Measurements from ENCODE around the gene RIMS1. TPM values are rescaled to one million over a fixed set of nuclear protein-coding genes. Genes with fewer than 3 reads are reported as not detected.

Gene RIMS1
- total RNA-seq, 4 donors from 2014 or later: 0.17 to 0.89 (median 0.44) TPM

- TF ChIP-seq POLR2A (IDR thresholded peaks at IDR 0.05) (no peak), CTCF (IDR thresholded peaks at IDR 0.05) (no peak)
- intact Hi-C loops (cut with DNase I): no loop called here
- Histone ChIP-seq H3K4me1 (no peaks in the 10 kb centered on the region), H3K27ac (no peak overlapping the region), H3K36me3 (no peaks in the 10 kb centered on the region), H3K9me3 (no peaks in the 10 kb centered on the region), H3K4me3 (replicated peaks in 1 of 3) (no peak overlapping the region), H3K27me3 (no peaks in the 10 kb centered on the region)
- DNase-seq: no peak
These were observed 149.1 kb downstream of the RIMS1 start for GRCh38 chr6:72035486-72035885.

GRCh38 chr6:72035966-72036365, 149.6 kb downstream of the RIMS1 start:
- TF ChIP-seq POLR2A (IDR thresholded peaks at IDR 0.05): no peak
- no peaks in the 10 kb centered on the region for H3K27me3 ChIP-seq
- no peak for DNase-seq
- H3K4me1 ChIP-seq: no peaks in the 10 kb centered on the region
- 72 to 79% methylated on average over 1 of the region's 1 CpG for WGBS, 2 donors
- intact Hi-C loops (cut with DNase I): no loop called here
- H3K4me3 ChIP-seq (replicated peaks in 1 of 3): no peak overlapping the region
- H3K9me3 ChIP-seq: no peaks in the 10 kb centered on the region
- no peak overlapping the region for H3K27ac ChIP-seq
- no peaks in the 10 kb centered on the region for H3K36me3 ChIP-seq

GRCh38 chr6:72037006-72037405, 150.7 kb downstream of the RIMS1 start:
- Histone ChIP-seq H3K9me3 (no peaks in the 10 kb centered on the region), H3K27me3 (no peaks in the 10 kb centered on the region), H3K36me3 (no peaks in the 10 kb centered on the region), H3K27ac (no peak overlapping the region), H3K4me3 (replicated peaks in 1 of 3) (no peak overlapping the region), H3K4me1 (no peaks in the 10 kb centered on the region)
- no peak for DNase-seq
- intact Hi-C loops (cut with DNase I): no loop called here
- 59 to 74% methylated on average over 4 of the region's 4 CpGs for whole genome bisulfite sequencing, 2 donors
- TF ChIP-seq CTCF (IDR thresholded peaks at IDR 0.05): no peak
- TF ChIP-seq POLR2A (IDR thresholded peaks at IDR 0.05): no peak

- DNase-seq: no peak
- TF ChIP-seq CTCF (IDR thresholded peaks at IDR 0.05) (no peak), POLR2A (IDR thresholded peaks at IDR 0.05) (no peak)
- no peaks in the 10 kb centered on the region for H3K36me3 ChIP-seq
- H3K4me3 ChIP-seq (replicated peaks in 1 of 3): no peak overlapping the region
- H3K9me3 ChIP-seq: no peaks in the 10 kb centered on the region
- no peaks in the 10 kb centered on the region for H3K4me1 ChIP-seq
- no peaks in the 10 kb centered on the region for H3K27me3 ChIP-seq
- intact Hi-C loops (cut with DNase I): no loop called here
- H3K27ac ChIP-seq: no peak overlapping the region
These were observed 153.8 kb downstream of the RIMS1 start for GRCh38 chr6:72040111-72040510.

- TF ChIP-seq CTCF (IDR thresholded peaks at IDR 0.05) (no peak), POLR2A (IDR thresholded peaks at IDR 0.05) (no peak)
- 67 to 84% methylated on average over 2 of the region's 2 CpGs for WGBS, 2 donors
- no peak for DNase-seq
These were observed 155.7 kb downstream of the RIMS1 start for GRCh38 chr6:72042088-72042487.

GRCh38 chr6:72048080-72048479, 161.7 kb downstream of the RIMS1 start:
- H3K4me3 ChIP-seq (replicated peaks in 1 of 3): no peak overlapping the region
- WGBS, 2 donors: 47 to 61% methylated on average over 2 of the region's 2 CpGs
- no peaks in the 10 kb centered on the region for H3K4me1 ChIP-seq
- no peaks in the 10 kb centered on the region for H3K36me3 ChIP-seq
- TF ChIP-seq POLR2A (IDR thresholded peaks at IDR 0.05): no peak
- no peak for TF ChIP-seq CTCF (IDR thresholded peaks at IDR 0.05)
- intact Hi-C loops (cut with DNase I): no loop called here
- no peaks in the 10 kb centered on the region for H3K27me3 ChIP-seq
- H3K27ac ChIP-seq: no peak overlapping the region
- DNase-seq: no peak
- H3K9me3 ChIP-seq: no peaks in the 10 kb centered on the region

More at GRCh38 chr6:72042088-72042487, 155.7 kb downstream of the RIMS1 start:
- Histone ChIP-seq H3K27ac (no peak overlapping the region), H3K9me3 (no peaks in the 10 kb centered on the region), H3K4me1 (no peaks in the 10 kb centered on the region), H3K36me3 (no peaks in the 10 kb centered on the region), H3K4me3 (replicated peaks in 1 of 3) (no peak overlapping the region), H3K27me3 (no peaks in the 10 kb centered on the region)
- intact Hi-C loops (cut with DNase I): no loop called here
